ENCODE measurements around the gene NHS.
"Not testable (repeated sequence)": the region's sequence is repeated elsewhere in the genome, so short reads cannot be mapped to it uniquely, and the experiment has no call there.

Gene NHS

DNA sequence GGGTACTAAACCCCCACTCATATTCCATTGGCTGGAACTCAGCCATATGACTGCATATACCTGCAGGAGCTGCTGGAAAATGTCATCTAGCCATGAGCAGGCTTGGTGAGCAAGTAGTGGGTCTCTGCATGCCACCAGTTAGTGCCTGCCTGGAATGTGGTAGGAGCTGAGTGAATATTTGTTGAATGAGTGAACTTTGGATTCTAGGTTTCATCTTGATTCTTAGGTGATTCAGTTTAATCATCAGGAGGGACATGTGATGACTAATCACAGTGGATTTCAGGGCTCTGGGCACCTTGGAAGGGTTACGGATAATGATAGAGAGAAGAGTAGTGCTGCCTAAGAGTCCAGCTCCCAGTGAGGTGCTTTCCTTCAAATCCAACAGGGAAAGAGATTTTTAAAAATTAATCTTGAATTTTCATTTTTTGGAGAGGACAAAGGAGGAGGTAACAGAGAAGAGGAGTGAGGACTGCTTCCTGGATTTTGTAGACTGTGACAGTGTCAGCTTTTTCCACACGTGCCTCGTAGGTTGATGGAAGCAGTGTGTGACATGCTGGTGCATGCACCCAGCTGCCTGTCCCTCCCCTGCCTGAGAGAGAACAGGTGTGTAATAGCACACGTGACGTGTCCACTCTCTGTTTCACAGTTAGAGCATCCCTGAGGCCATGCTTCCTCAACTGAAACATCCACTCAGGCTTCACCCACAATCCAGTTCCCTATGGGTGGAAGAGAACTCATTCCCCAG lies 30.4 kb downstream of the NHS start:
- no peak for DNase-seq (ENCODE audit: low read depth)

- no peak for DNase-seq (ENCODE audit: low read depth)
These were observed 34.7 kb downstream of the NHS start for GRCh38 chrX:17409566-17410290.

DNA sequence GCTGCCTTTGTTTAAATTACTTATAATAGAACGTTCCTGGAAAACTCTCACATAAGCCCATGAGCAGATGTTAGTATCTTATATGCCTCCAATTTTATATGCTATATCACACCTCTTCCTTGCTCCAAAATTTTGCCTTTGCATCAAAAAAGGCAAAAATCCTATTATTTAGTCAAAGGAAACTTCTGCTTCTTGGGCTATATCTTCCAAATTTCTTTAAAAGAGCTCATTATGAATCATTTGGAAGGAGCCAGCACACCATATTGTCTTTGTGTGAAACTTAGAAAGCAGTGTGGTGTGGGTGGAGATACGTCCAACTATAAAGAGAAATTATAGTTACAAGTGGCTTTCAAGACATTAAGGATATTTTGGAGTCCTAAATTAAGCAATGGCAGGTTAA lies 35.7 kb downstream of the NHS start:
- no peak for DNase-seq (ENCODE audit: low read depth)

DNA sequence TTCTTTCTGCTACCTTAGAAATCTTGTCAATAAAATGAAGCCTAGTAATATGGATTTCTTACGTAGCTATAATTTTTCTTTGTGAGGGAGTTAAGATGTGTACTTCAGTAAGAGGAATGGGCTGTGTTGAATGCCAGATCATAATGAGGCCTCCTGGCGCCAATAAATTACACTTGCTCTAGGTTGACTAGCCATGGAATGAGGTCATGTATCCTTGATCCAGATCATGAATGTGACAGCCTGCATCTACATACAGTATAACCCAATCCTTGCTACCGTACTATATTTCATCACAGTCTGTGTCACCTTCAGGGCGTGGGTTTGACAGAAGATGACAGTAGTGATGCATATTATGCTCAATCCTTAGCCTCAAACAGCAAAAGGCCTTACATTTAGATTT lies 36.2 kb downstream of the NHS start:
- DNase-seq (ENCODE audit: low read depth), result no peak

DNA sequence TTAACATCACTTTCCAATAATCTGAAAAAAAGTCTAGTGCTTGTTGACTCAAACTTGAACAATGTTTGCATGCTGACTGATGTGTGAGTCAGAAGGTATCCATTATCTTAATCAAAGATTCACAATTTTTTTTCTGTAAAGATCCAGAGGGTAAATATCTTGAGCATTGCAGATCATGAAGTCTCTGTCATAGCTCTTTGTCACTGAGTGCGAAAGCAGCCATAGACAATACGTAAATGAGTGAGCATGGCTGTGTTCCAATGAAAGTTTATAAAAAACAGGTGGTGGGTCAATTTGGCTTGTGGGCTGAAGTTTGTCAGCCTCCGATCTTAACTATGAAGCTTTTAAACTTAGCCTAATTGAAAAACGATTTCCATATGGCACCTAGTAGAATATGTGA lies 37.7 kb downstream of the NHS start:
- DNase-seq (ENCODE audit: low read depth), result peak; percentile 32

DNA sequence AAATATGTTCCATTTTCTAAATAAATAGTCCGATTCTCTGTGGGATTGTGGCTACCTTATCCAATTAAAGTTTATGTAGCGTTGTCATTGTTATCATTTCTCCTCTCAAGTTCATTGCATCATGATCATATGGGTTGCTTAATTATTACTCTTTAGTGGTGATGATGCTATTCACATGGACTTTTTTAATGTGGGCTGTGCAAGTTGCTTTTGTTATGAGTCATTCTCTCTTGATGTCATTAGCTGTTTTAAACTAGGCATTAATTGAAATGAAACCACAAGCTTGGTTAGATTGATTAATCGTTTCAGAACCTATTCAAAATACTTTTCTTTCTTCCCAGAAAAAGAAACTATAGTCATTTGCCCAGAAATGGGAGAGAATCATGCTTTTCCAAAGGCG lies 38.2 kb downstream of the NHS start:
- DNase-seq (ENCODE audit: low read depth), result peak; percentile 42

GRCh38 chrX:17414027-17414658 lies 39.1 kb downstream of the NHS start:
- DNase-seq (ENCODE audit: low read depth), result no peak

- DNase-seq (ENCODE audit: low read depth), result no peak
These were observed 39.8 kb downstream of the NHS start for GRCh38 chrX:17414839-17415238.

DNA sequence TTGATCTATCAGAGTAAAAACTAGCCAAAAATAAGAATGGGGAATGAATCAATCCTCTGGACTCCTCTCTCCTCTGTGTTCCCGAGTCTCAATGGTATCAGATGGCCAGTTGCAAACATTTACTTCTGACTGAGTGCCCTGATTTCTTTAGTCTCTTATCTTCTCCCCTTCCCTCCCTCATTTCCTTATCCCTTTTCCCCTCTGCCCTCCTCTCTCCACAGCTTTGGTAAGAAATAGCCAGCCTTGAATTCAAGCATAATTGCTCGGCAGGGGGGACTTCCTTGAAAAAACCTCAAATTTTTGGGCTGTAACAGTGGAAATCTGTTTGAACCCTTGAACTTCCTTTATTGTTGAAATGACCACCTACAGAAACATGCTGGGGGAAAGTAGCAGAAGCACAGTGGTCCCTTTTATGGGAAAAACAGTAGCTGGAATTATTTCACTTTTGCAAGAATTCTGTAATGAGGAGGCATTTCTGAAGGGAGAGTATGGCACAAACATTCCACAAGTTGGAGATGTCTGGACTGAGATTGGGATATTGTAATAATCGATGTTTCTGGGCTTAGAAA lies 40.3 kb downstream of the NHS start:
- no peak for DNase-seq (ENCODE audit: low read depth)

- DNase-seq (ENCODE audit: low read depth), result no peak
These were observed 42.4 kb downstream of the NHS start for GRCh38 chrX:17417372-17417771.

DNA sequence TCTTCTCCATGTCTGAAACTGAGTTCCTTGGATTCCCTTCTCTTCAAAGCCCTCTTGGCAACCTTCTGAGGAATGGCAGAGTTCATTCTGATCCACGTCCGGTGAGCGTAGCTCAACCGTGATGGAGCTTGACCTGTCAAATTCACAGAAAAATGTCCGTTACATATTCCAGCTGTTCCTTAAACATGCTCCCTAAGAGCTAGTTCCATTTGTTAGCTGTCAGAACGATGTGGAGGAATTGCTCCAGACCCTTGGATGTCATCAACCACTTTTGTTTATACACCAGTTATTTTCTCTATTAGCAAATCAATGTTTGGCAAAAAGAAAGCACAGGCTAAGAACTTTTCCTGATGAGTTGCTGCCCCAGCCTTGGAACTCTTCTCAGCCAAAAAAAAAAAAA lies 50.1 kb downstream of the NHS start:
- DNase-seq (ENCODE audit: low read depth), result no peak

GRCh38 chrX:17425551-17425950 lies 50.6 kb downstream of the NHS start:
- DNase-seq (ENCODE audit: low read depth), result no peak

DNA sequence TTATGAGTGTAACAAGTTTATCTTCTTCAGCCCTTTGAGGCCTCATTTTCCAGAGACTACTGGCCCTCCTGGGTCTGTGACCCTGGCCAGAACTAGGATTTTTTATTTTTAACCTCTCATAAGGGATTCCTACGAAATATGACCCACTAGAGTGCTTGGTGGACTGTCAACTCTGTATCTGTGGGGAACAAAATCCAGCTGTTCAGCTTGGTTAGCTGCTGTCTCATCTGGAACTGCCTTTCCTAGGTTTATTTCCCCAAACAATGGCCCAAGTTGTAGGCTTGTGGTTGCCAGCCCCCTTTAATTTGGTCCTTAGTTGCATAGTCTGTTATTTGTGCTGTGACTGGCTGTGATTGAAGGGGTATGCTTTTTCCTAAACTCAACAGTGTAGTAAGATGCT lies 56.2 kb downstream of the NHS start:
- DNase-seq (ENCODE audit: low read depth), result no peak

DNA sequence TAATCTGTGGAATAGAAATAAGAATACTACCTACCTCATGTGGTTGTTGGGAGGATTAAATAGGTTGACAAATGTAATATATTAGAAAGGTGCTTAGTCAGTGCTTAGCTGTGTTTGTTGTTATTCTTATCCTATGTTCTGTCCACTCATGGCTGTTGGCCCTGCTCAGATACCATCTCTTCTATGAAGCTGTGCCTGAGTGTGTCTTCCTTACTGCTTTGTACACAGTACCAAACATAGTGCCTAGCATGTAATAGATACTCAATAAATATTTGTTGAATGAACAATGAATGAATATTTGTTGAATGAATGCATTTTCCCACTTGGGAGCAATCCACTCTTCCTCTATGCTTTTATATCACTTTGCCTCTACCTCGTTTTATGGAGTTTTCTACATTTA lies 57.2 kb downstream of the NHS start:
- DNase-seq (ENCODE audit: low read depth), result no peak

GRCh38 chrX:17433965-17434364 lies 59.0 kb downstream of the NHS start:
- DNase-seq (ENCODE audit: low read depth), result no peak

DNA sequence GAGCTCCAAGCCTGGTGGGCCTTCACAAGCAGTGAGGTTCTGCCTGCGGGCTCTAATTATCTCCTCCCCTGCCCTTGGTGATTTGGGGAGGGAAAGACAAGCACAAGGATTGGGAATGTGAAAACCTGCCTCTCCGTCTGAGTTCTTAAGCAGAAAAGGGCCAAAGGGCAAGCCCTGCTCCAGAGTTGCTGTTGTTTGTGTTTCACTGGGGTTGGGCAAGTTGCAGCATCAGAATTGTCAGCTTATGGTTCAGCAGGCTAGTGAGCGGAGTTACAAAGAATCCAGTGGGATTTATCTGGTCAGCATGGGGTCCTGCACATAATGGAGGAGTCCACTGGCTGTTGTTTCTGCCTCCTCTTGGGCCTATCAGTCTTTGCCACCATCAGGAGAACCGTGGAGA lies 60.5 kb downstream of the NHS start:
- no peak for DNase-seq (ENCODE audit: low read depth)

DNA sequence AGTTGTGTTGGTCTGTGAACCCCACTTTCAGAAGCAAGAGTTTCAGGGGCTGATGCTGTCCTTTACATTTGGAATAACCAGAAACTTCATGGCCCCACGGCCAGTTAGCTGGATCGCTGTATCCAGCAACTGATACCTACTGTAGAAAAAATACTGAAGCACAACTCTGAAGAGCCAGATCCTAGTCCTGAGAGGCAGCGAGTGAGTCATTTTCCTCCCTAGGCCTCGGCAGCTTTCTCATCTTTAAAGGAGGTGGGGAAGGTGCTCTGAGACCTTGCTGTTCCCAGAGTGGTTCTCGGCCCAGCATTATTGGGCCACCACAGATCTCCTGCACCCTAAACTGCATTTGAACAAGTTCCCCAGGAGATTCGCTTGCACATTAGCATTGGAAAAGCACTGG lies 63.2 kb downstream of the NHS start:
- DNase-seq (ENCODE audit: low read depth), result no peak

- no peak for DNase-seq (ENCODE audit: low read depth)
These were observed 65.3 kb downstream of the NHS start for GRCh38 chrX:17440258-17440657.

DNA sequence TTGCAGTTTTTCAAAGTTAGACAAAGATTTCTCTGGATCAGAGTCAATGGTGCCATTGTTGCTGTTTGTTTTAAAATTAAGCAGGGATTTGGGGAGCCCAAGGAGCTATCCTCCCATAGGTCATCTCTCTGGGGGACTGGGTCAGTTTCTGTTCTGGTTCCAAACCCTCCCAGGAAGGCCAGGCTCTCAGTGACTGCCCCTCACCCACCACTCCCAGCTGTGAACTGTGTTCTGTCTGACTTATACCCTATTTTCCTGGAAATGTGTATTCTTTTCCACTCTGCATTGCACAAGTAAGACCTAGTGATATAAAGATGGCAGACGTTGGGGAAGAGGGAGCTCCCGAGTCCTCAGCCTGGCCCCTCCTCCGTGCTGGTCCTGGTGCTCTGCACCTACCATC lies 65.8 kb downstream of the NHS start:
- DNase-seq (ENCODE audit: low read depth), result no peak

DNA sequence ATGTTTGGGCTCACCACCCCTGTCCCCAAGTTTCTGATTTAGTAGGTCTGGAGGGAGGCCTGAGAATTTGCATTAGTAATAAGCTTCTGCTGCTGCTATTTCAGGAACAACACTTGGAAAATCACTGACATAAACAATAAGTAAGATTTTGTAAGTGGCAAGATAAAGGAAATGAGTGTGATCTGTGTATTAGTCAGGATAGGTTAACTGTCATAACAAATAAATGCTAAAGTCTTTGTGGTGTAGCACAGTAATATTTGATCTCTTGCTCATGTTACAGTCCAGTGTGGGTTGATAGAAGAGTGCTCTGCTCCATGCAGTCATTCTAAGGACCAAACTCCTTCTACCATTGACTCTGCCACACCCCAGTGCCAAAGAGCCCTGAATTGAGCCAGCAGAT lies 67.0 kb downstream of the NHS start:
- peak; percentile 27 for DNase-seq (ENCODE audit: low read depth)

DNA sequence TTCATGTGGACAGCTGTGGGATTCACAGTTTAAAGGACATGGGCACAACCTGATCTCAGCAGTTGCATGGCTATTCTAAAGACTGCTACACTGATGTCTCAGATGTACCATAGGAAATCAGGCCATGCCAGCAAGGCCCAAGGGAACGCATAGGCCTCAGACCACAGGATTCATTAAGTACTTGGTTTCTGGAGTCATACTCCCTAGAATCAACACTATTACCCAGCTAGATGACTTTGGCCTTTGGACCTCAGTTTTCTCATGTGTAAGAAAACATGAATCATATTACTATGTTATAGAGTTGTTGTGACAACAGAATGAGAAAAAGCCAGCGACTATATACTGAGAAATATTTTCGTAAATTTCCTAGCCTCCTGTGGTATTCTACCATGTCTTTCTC lies 67.9 kb downstream of the NHS start:
- peak; percentile 56 for DNase-seq (ENCODE audit: low read depth)

DNA sequence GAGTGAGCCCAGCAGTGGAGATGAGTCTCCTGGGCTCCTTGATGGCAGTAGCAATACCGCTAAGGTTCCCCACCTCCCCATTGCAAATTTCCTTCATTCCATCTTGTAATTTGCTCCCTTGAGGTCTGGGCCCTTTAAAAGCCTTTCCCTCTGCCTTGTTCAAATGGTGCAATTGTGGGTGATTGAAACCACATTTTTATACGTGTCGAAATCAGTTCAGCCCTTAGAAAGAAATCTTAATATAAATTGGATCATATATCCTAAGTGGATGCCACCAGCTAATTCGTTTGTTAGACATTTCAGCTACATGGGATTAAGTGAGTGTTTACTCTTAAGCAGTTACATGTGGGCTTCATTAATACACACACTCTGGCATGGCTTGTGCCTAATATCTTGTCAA lies 68.6 kb downstream of the NHS start:
- DNase-seq (ENCODE audit: low read depth), result no peak

DNA sequence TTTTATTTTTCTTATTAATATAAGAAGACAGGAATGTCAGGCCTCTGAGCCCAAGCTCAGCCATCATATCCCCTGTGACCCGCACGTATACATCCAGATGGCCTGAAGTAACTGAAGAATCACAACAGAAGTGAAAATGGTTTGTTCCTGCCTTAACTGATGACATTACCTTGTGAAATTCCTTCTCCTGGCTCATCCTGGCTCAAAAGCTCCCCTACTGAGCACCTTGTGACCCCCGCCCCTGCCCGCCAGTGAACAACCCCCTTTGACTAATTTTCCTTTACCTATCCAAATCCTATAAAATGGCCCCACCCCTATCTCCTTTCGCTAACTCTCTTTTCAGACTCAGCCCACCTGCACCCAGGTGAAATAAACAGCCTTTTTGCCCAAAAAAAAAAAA lies 71.3 kb downstream of the NHS start:
- not testable (repeated sequence) for DNase-seq (ENCODE audit: low read depth)
